ENCODE measurements around the gene LLGL1.

DNA sequence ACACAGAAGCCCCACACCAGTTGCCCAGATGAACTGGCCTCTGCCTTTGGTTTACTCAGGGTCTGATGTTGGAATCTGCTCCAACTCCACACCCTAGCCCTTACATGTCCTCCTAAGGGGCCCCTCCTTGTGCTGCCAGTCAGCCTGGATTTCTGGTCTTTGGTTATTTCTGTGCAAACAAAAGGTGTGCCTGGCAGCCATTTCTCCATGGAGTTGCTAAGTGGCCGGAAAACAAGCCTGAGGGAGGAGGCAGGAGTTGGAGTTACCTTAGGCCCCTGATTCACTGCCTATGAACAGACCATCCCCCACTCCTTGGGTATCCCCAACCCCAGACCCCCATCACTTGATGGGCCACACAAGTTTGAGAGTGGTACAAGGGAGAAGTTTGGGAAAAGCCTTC is 46.2 kb upstream of the LLGL1 start:
- TF ChIP-seq, protein P1, sequence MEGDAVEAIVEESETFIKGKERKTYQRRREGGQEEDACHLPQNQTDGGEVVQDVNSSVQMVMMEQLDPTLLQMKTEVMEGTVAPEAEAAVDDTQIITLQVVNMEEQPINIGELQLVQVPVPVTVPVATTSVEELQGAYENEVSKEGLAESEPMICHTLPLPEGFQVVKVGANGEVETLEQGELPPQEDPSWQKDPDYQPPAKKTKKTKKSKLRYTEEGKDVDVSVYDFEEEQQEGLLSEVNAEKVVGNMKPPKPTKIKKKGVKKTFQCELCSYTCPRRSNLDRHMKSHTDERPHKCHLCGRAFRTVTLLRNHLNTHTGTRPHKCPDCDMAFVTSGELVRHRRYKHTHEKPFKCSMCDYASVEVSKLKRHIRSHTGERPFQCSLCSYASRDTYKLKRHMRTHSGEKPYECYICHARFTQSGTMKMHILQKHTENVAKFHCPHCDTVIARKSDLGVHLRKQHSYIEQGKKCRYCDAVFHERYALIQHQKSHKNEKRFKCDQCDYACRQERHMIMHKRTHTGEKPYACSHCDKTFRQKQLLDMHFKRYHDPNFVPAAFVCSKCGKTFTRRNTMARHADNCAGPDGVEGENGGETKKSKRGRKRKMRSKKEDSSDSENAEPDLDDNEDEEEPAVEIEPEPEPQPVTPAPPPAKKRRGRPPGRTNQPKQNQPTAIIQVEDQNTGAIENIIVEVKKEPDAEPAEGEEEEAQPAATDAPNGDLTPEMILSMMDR (IDR thresholded peaks at IDR 0.05): no peak
- TF ChIP-seq POLR2A (IDR thresholded peaks at IDR 0.05): no peak
